SJSA1 (cell line): ENCODE results near the gene SHTN1. TPM values are rescaled to one million over a fixed set of nuclear protein-coding genes. Genes with fewer than 3 reads are reported as not detected.

Experiments used
- DNase-seq, 2 experiments: peaks; one replicate each; pipeline ENCODE4 v3.0.0-alpha.2; 2015 to 2020; ENCODE audit warnings: low spot score in 2 of 2, low read depth in 1 of 2
- H3K27ac ChIP-seq: fragments of 250-450 bp; sonication (Bioruptor Pico); 2 replicates; pipeline ENCODE4 v1.5.1; 2020; ENCODE audit warnings: mild to moderate bottlenecking, moderate library complexity
- H3K27me3 ChIP-seq: fragments of 250-450 bp; sonication (Bioruptor Pico); replicated peaks from 2 replicates; pipeline ENCODE4 v1.5.1; 2020; ENCODE audit warnings: mild to moderate bottlenecking, moderate library complexity
- H3K36me3 ChIP-seq: fragments of 250-450 bp; sonication (Bioruptor Pico); 2 replicates; pipeline ENCODE4 v1.5.1; 2020; ENCODE audit warnings: mild to moderate bottlenecking
- H3K4me1 ChIP-seq: fragments of 250-450 bp; sonication (Bioruptor Pico); replicated peaks from 2 replicates; pipeline ENCODE4 v1.6.1; 2021; ENCODE audit warnings: mild to moderate bottlenecking
- H3K4me3 ChIP-seq: fragments of 250-450 bp; sonication (Bioruptor Pico); 2 replicates; pipeline ENCODE4 v1.5.1; 2020; ENCODE audit warnings: mild to moderate bottlenecking
- H3K9me3 ChIP-seq: fragments of 250-450 bp; sonication (Bioruptor Pico); replicated peaks from 2 replicates; pipeline ENCODE4 v1.5.1; 2020; ENCODE audit warnings: mild to moderate bottlenecking
- total RNA-seq: library from RNA; depleted of rRNA; stranded (reverse); fragments of >200 nt; shearing (Covaris generic); gene quantifications from 2 replicates; pipeline ENCODE4 v1.2.3, GENCODE V29; 2014

The SHTN1 gene
- total RNA-seq, 1 experiment from 2014 or later = 6.5 TPM

DNA sequence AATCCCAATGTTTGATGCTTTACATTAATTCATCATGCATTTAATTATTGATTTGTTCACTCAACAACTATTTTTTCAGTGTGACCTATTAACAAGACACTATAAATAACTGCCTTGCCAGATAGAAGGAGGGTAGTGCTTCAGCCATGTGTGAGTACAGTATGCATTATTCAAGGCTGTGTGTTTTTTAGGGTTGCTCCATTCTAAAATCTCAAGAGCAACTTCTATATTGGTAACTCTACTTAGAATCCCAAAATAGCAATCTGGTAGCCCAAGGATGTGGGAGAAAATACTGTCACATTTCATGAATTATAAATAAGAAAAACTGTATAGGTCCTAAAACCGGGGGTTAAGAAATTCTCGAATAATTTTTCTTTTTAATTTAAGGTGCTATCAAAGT lies 85.8 kb downstream of the SHTN1 start:
- DNase-seq = no peak
- H3K27ac ChIP-seq = no peak overlapping the region
- no peaks in the 10 kb centered on the region for H3K27me3 ChIP-seq
- peaks cover 36% of the 10 kb centered on the region for H3K36me3 ChIP-seq
- H3K4me3 ChIP-seq = no peak overlapping the region
- H3K9me3 ChIP-seq = no peaks in the 10 kb centered on the region
- no peaks in the 10 kb centered on the region for H3K4me1 ChIP-seq

DNA sequence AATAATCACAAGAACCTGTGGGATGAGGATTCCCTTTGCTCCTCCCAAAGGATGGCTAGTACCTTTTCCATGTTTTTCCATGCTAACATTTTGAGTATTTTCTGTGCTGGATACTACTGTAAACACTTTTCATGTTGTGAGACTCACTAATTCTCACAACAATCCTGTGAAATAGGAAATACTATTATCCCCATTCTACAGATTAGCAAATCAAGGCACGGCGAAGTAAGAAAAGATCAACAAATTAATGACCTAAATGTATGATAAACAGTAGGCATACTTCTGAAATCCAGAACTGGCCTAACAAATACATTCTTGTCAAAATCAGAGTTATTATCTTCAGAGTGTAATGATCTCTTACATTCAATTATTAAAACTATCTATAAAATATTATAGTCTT lies 86.4 kb downstream of the SHTN1 start:
- Histone ChIP-seq H3K27ac (no peak overlapping the region), H3K4me1 (no peaks in the 10 kb centered on the region), H3K27me3 (no peaks in the 10 kb centered on the region), H3K36me3 (peaks cover 40% of the 10 kb centered on the region), H3K9me3 (no peaks in the 10 kb centered on the region), H3K4me3 (no peak overlapping the region)
- no peak for DNase-seq

DNA sequence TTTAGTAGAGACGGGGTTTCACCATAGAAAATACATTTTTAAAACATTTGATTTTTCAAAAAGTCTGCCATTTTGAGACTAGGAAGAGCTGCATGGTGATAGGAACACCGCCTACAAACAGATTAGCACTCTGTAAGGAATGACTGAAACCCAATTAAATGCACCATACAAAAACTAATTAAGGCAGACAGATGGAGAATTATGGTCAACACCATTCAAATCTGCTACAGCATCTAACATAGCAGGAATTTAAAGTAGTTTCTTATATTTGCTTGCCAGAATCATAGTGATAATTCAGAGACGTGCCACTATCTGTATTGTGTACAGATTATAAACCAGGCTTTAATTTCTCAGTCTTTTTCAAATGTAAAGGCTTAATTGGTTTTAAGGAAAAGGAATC lies 87.5 kb downstream of the SHTN1 start:
- DNase-seq = no peak
- Histone ChIP-seq H3K27me3 (no peaks in the 10 kb centered on the region), H3K36me3 (peaks cover 44% of the 10 kb centered on the region), H3K27ac (no peak overlapping the region), H3K4me1 (no peaks in the 10 kb centered on the region), H3K9me3 (no peaks in the 10 kb centered on the region), H3K4me3 (no peak overlapping the region)

DNA sequence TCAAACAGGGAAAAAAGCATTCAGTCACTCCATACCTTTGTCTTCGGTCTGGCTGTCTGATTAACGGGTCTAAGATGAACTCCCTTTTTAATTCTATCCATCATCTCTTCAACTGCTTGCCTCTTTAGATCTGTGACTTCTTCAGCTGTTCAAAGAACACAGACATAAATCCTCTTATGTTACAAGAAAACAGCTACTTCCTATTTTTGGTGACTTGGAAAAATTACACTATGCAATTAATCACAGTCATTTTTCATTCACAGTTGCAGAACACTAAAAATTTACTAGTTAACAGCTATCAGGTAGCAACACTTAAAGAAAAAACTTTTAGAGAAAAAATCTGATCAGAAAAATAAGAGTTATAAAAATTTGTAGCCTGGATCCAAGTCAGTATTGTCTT lies 89.6 kb downstream of the SHTN1 start:
- Histone ChIP-seq H3K4me1 (no peaks in the 10 kb centered on the region), H3K36me3 (peaks cover 47% of the 10 kb centered on the region), H3K27ac (no peak overlapping the region), H3K9me3 (no peaks in the 10 kb centered on the region), H3K27me3 (no peaks in the 10 kb centered on the region), H3K4me3 (no peak overlapping the region)
- no peak for DNase-seq

DNA sequence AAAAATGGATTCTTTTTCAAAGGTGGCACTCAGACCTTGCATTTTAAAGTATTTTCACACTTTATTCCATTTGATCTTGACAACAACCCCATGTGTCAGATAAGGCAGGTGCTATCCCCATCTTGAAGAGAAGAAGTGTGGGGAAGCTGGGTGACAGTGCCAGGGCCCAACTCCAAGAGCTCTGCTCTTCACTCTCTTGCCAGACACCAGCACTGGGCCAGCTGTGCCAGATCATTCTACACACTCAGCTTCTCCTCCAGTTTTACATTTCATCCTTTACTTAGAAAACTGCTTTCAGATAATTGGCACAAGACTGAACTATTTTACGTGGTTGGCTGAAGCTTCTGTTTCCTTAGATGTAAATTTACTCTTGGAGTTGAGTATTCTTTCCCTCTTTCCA lies 91.3 kb downstream of the SHTN1 start:
- Histone ChIP-seq H3K4me1 (no peaks in the 10 kb centered on the region), H3K9me3 (no peaks in the 10 kb centered on the region), H3K27ac (no peak overlapping the region), H3K27me3 (no peaks in the 10 kb centered on the region), H3K36me3 (peaks cover 45% of the 10 kb centered on the region), H3K4me3 (no peak overlapping the region)
- no peak for DNase-seq

DNA sequence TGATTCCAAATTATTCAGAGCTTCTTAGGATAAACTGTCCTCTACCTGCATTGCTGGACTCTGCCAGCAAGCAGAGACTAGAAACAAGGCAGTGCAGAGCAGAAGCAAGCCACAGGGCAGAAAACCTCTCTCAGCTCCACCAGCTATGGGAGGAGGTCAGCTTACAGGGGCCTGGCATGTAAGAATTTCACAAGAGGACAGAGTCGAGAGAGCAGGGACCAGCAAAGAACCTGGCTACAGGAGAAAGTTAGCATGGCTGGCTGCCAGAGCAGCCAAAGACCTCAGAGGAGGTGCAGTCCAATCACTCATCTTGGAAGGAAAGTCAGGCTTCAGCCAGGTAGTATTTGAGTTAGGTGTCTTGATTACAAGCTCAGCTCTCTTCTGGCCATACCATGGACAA lies 92.8 kb downstream of the SHTN1 start:
- Histone ChIP-seq H3K27ac (no peak overlapping the region), H3K4me3 (no peak overlapping the region), H3K9me3 (no peaks in the 10 kb centered on the region), H3K36me3 (peaks cover 43% of the 10 kb centered on the region), H3K4me1 (no peaks in the 10 kb centered on the region), H3K27me3 (no peaks in the 10 kb centered on the region)
- DNase-seq = no peak

DNA sequence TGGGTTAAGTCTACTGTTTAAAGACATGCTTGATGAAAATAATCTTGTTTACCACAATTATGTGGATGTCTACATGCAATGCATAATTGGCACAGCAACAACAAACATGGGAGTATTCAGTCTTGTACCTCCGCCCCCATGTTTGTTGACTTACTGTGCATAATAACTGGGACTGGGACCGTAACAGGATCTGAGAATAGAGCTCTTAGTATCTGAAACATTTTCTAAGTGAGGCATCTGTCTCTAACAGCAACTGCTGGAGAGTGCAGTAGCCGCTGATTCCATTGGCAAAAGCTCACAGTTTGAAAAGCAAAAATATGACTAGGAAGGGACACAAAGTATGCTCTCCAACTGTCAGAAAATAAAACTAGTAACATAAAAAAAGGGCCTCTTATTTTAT lies 94.1 kb downstream of the SHTN1 start:
- H3K36me3 ChIP-seq = peaks cover 40% of the 10 kb centered on the region
- DNase-seq = no peak
- no peak overlapping the region for H3K27ac ChIP-seq
- H3K27me3 ChIP-seq = no peaks in the 10 kb centered on the region
- no peaks in the 10 kb centered on the region for H3K9me3 ChIP-seq
- no peak overlapping the region for H3K4me3 ChIP-seq
- no peaks in the 10 kb centered on the region for H3K4me1 ChIP-seq

DNA sequence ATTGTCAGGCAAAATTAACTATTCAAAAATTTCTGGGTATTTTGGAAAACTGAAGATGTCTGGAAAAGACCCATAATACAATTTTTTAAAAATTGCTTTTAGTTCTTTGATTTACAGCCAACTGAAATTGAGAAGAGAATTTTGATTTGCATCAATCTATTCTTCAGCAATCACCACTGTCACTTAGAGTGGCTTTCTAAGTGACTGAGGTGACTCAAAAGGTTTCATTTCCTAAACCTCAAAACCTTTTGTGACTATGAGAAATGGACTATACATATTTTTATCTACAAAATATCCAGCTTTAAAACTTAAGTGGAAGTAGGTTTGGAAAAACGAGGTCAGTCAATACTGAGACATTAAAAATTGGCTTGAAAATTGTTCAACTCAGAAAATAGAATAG lies 95.7 kb downstream of the SHTN1 start:
- no peaks in the 10 kb centered on the region for H3K27me3 ChIP-seq
- H3K36me3 ChIP-seq = peaks cover 31% of the 10 kb centered on the region

DNA sequence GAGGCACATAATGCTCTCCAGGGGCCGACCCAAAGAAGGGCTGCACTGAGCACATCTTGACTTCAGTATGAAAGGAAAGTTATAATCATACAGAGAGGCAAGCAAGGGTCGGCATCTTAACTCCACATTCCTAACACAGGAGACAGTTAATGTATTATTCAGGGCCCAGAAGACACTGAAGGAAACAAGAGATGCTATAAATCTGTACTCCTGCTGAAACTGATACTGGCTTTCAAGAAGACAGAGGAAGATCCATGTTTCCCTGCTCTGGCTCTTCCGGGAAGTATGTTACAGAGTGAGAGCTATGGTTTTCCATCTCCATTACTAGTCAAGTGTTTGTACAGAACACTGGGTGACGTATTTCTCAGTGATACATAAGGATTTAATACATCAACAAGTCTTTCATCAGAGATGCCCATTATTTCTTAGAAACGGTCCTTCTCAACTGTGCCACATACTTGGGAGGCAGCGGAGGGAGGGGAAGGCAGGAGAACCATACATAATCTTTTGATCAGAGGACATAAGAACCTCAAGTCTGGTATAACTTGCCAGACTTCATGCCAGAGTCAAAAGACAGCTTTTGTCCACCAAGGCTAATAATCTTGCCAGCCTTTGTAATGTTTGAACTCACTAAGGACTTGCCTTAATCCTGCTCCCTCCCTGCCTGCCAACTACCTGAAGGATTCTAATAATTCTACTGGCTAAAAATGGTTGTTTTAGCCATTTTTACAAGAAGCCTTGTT lies 97.6 kb downstream of the SHTN1 start:
- no peak overlapping the region for H3K27ac ChIP-seq
- DNase-seq = no peak
- H3K4me3 ChIP-seq = no peak overlapping the region
- H3K9me3 ChIP-seq = no peaks in the 10 kb centered on the region
- no peaks in the 10 kb centered on the region for H3K27me3 ChIP-seq
- H3K4me1 ChIP-seq = no peaks in the 10 kb centered on the region
- H3K36me3 ChIP-seq = peaks cover 23% of the 10 kb centered on the region

More for the DNA sequence above, 95.7 kb downstream of the SHTN1 start:
- Histone ChIP-seq H3K27ac (no peak overlapping the region), H3K4me3 (no peak overlapping the region), H3K9me3 (no peaks in the 10 kb centered on the region), H3K4me1 (no peaks in the 10 kb centered on the region)
- DNase-seq = no peak

DNA sequence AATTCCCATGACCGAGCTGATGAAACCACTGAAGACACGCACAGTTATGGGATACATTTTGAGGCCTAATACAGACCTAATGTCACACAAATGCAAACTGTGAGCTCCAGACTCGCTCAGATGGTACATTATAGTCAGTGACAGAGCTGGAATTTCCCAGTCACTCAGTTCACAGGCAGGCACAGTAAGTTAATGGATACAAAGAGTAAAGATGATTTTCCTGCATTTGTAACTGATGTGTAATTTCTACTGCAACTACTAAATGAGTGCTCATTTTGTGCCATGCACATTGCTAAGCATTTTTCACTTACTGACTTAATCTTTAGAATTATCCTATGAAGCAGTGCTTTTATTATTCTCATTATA lies 99.2 kb downstream of the SHTN1 start:
- no peak overlapping the region for H3K4me3 ChIP-seq
- peaks cover 14% of the 10 kb centered on the region for H3K36me3 ChIP-seq
- DNase-seq = no peak
- H3K4me1 ChIP-seq = no peaks in the 10 kb centered on the region
- no peaks in the 10 kb centered on the region for H3K9me3 ChIP-seq
- H3K27me3 ChIP-seq = no peaks in the 10 kb centered on the region
- no peak overlapping the region for H3K27ac ChIP-seq

DNA sequence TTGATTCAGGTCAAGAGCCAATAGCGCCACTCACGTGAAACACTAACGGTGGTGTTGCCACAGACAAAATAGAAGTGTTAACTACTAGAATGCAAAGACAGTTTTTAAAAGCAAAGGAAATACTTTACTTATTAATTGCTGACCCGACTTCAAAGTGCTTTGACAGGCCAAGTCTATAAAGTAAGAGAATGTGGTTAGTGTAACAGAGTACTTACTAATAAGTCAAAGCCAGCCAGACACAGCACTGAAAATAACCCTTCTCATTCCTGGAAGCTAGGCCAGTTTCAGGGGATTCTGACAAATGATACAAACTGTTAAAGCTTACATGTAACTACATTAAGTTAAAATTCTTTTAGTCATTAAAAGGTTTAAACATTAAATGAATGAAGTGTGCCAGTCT lies 105.4 kb downstream of the SHTN1 start:
- peaks cover 10% of the 10 kb centered on the region for H3K36me3 ChIP-seq
- no peak overlapping the region for H3K27ac ChIP-seq
- H3K4me1 ChIP-seq = no peaks in the 10 kb centered on the region
- no peak overlapping the region for H3K4me3 ChIP-seq
- H3K27me3 ChIP-seq = no peaks in the 10 kb centered on the region
- no peaks in the 10 kb centered on the region for H3K9me3 ChIP-seq
- DNase-seq = no peak

DNA sequence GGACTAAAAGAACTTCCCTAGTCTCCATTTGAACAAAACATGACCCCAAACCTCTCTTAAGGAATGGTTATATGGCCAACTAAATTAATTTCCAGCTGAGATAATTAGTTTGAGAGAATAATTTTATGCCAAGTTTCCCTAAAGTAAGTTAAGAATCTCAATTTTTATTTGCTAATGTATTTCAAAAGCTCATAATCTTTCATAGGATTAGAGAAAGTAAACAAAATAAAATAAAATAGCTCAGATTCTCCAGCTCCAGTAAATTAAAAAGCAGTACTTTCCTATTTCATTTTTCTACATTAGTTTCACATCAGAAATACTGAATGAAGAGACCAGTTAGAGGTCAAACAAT lies 111.3 kb downstream of the SHTN1 start:
- no peak for DNase-seq
- Histone ChIP-seq H3K4me1 (peaks cover 22% of the 10 kb centered on the region), H3K4me3 (no peak overlapping the region), H3K9me3 (no peaks in the 10 kb centered on the region), H3K36me3 (peaks cover 4% of the 10 kb centered on the region; the same call in 1 of the 2 replicates), H3K27me3 (no peaks in the 10 kb centered on the region), H3K27ac (no peak overlapping the region)

DNA sequence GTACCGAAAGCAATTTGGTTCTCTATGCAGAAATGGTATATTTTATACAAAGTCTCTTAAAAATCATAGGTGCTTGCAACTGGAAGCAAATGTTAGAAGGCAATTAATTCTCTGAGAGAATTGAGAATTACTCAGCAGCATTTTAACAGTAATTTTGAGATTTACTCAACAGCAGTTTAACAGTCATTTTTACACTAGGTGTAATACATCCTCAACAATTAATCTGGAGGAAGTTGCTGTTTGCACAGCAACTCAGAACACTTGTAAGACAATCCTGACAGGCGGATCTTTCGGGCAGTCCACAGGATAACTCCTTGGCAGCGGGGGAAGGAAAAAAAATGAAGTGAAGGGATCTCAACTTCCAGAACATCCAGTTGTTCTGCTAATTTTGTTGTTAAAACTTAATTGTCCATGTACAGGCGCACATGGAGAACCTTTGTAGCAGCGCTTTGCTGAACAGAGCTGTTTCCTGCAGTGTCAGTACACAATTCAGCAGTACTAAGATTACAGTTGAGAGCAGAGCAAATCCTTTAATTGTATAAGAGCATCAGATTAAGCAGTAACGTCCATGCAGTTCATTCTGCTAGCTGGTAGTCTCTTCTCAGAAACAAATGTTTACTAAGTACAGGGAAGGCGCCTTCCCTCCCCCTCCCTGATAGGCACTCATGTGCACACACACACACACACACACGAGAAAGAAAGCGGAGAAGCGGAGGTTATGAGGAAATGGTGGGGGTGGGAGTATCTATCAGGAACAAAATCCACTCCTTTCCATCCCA lies 111.9 kb downstream of the SHTN1 start:
- Histone ChIP-seq H3K9me3 (no peaks in the 10 kb centered on the region), H3K27ac (no peak overlapping the region), H3K4me1 (peaks cover 28% of the 10 kb centered on the region), H3K4me3 (no peak overlapping the region), H3K36me3 (peaks cover 4% of the 10 kb centered on the region; the same call in 1 of the 2 replicates), H3K27me3 (no peaks in the 10 kb centered on the region)
- DNase-seq = no peak

DNA sequence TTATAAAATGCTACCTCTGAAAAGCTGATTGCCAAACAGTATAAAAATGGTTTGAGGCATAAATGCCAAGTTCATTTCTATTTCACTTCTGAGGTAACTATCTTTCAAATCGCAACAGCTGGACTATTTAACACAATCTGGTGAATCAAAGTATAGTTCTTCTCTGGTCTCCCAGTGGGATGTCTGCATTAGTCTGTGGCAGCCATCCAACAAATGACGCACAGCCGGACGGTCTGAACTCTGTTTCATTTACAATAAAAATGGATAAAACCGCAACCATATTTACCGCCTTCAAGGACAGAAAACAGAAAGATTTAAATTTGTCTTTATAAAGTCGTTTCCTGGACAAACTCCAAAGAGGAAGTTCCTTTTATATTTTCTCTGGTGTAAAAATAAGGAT lies 113.8 kb downstream of the SHTN1 start:
- no peaks in the 10 kb centered on the region for H3K9me3 ChIP-seq
- DNase-seq = peak; percentile 71 to 78
- H3K4me1 ChIP-seq = peaks cover 31% of the 10 kb centered on the region
- no peak overlapping the region for H3K27ac ChIP-seq
- H3K4me3 ChIP-seq = no peak overlapping the region
- 0 out of 2 replicates have a peak, but pooled peaks cover 10% of the 10 kb centered on the region for H3K36me3 ChIP-seq
- no peaks in the 10 kb centered on the region for H3K27me3 ChIP-seq
